ENCODE results near the gene ZNFX1.

DNA sequence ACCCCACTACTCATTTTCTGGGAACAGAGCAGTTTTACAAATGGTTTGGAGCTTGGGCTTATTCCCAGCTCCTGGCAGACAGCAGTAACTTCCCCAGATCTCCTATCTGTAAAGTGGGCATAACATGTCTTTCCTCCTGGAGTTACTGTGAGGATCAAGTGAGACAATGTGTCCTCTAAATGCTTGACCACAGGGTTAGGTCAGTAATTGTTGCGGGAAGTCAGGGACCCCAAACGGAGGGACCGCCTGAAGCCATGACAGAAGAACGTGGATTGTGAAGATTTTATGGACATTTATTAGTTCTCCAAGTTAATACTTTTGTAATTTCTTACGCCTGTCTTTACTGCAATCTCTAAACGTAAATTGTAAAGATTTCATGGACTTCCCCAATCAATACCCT is 15.3 kb upstream of the ZNFX1 start:
- TF ChIP-seq, protein P1, sequence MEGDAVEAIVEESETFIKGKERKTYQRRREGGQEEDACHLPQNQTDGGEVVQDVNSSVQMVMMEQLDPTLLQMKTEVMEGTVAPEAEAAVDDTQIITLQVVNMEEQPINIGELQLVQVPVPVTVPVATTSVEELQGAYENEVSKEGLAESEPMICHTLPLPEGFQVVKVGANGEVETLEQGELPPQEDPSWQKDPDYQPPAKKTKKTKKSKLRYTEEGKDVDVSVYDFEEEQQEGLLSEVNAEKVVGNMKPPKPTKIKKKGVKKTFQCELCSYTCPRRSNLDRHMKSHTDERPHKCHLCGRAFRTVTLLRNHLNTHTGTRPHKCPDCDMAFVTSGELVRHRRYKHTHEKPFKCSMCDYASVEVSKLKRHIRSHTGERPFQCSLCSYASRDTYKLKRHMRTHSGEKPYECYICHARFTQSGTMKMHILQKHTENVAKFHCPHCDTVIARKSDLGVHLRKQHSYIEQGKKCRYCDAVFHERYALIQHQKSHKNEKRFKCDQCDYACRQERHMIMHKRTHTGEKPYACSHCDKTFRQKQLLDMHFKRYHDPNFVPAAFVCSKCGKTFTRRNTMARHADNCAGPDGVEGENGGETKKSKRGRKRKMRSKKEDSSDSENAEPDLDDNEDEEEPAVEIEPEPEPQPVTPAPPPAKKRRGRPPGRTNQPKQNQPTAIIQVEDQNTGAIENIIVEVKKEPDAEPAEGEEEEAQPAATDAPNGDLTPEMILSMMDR (IDR thresholded peaks at IDR 0.05): no peak
- no peak for TF ChIP-seq POLR2A (IDR thresholded peaks at IDR 0.05)
